ENCODE data around the gene CANX. TPM values are rescaled to one million over a fixed set of nuclear protein-coding genes. Genes with fewer than 3 reads are reported as not detected.

The CANX gene
- total and polyA plus RNA-seq, 2 of the 13 experiments (the other 11 are each of a cell fraction or from before 2014, with no cell fraction given): 477 to 680 TPM

GRCh38 chr5:179732918-179733771 is 34.4 kb downstream of the CANX start (continued):
- TF ChIP-seq ZBTB14 (CRISPR knock-in tag; IDR thresholded peaks at IDR 0.05): no peak

GRCh38 chr5:179733772-179734126 is 35.0 kb downstream of the CANX start:
- BruUV-seq (replicated peaks): no TSS peak
- H3K9ac ChIP-seq (ENCODE audit: insufficient read depth, low read depth, low read length): peak overlapping the region; percentile 97
- peaks cover 28% of the 10 kb centered on the region for H4K20me1 ChIP-seq (ENCODE audit: insufficient read depth, low read length)
- ChIA-PET CTCF (ENCODE audit: low intra/inter-chr PET ratio, low total read pairs) (no interaction called here), POLR2A (interaction anchor here (0.6 to 3.5 kb wide), 5 partner anchors 21 to 110 kb away, joined by 3 to 37 read pairs (median 25); partner anchors contain the start of genes CANX, CBY3 and HNRNPH1)
- no peak for ATAC-seq
- no peaks in the 10 kb centered on the region for H3K27me3 ChIP-seq (ENCODE audit: control insufficient read depth in 1 of 2, insufficient read depth in 2 of 2, low read length in 2 of 2)
- no peaks in the 10 kb centered on the region for H3K9me3 ChIP-seq (ENCODE audit: low read length)
- peak overlapping the region; percentile 93 to 98 (median 96) for H3K4me3 ChIP-seq (replicated peaks in 1 of 3; ENCODE audit: insufficient read depth in 1 of 3, low read depth in 2 of 3, low read length in 3 of 3)
- no peak overlapping the region for H2AFZ ChIP-seq (ENCODE audit: low read length)
- peak overlapping the region; percentile 88 for H3K27ac ChIP-seq (ENCODE audit: extremely low read length, insufficient read depth, low read length)
- intact Hi-C loops (cut with micrococcal nuclease; ENCODE audit: unreplicated experiment) (no loop called here), in situ Hi-C loops (cut with HindIII; ENCODE audit: extremely low pct_ligation_motif_present, low pct_unique_long_range_greater_than_20kb) (no loop called here)
- peaks cover 3 to 24% of the 10 kb centered on the region in 2 experiments for H3K36me3 ChIP-seq (replicated peaks in 1 of 2; ENCODE audit: control insufficient read depth in 1 of 2, insufficient read depth in 2 of 2, low read length in 2 of 2)
- 0% methylated on average over 2 of the region's 2 CpGs for WGBS (ENCODE audit: low lambda C conversion rate)
- no peak for TF ChIP-seq ZNF138 (CRISPR knock-in tag; IDR thresholded peaks at IDR 0.05; ENCODE audit: low read depth)
- TF ChIP-seq ZNF33B (CRISPR knock-in tag; IDR thresholded peaks at IDR 0.05): no peak
- TF ChIP-seq ZBTB39 (CRISPR knock-in tag; IDR thresholded peaks at IDR 0.05): no peak
- TF ChIP-seq HDAC1 (CRISPR knock-in tag; IDR thresholded peaks at IDR 0.05): no peak
- TF ChIP-seq SAP130 (CRISPR knock-in tag; IDR thresholded peaks at IDR 0.05; ENCODE audit: low read depth): no peak
- no peak for TF ChIP-seq ZNF430 (CRISPR knock-in tag; IDR thresholded peaks at IDR 0.05)
- no peak for TF ChIP-seq GMEB1 (CRISPR knock-in tag; IDR thresholded peaks at IDR 0.05; ENCODE audit: borderline replicate concordance)
- no peak for TF ChIP-seq GATAD1 (CRISPR knock-in tag; IDR thresholded peaks at IDR 0.05)
- no peak for TF ChIP-seq USF2 (IDR thresholded peaks at IDR 0.05; ENCODE audit: low read depth, low read length)
- no peak for TF ChIP-seq USF2 (CRISPR knock-in tag; IDR thresholded peaks at IDR 0.05; ENCODE audit: borderline replicate concordance)
- FAIRE-seq: peak; percentile 47
- DNase-seq (ENCODE audit: low spot score): no peak
- H3K79me2 ChIP-seq (ENCODE audit: insufficient read depth, low read length): peaks cover 58% of the 10 kb centered on the region
- H3K4me2 ChIP-seq (ENCODE audit: low read depth, low read length): peak overlapping the region; percentile 73
- H3K4me1 ChIP-seq (ENCODE audit: insufficient read depth, low read length): peaks cover 55% of the 10 kb centered on the region

All from HepG2 (cell line).